Stimulated activated naive CD4-positive, alpha-beta T cell (primary cell): ENCODE measurements around the gene CELF2.

ENCODE experiments used
- DNase-seq, 6 experiments: peaks; one replicate each; lab custom pipeline; 2025; lab: John Stamatoyannopoulos, UW

Gene CELF2

GRCh38 chr10:11245981-11246590, 228.4 kb downstream of the CELF2 start:
- peak in 2 of 6 experiments; percentile 23 to 26 for DNase-seq

GRCh38 chr10:11246752-11247467, 229.2 kb downstream of the CELF2 start:
- no peak for DNase-seq

GRCh38 chr10:11249152-11249807, 231.6 kb downstream of the CELF2 start:
- DNase-seq, result no peak

- DNase-seq, result no peak
Measured at GRCh38 chr10:11249808-11250195, 232.1 kb downstream of the CELF2 start.

GRCh38 chr10:11250304-11250703, 232.6 kb downstream of the CELF2 start:
- DNase-seq, result no peak

GRCh38 chr10:11252887-11253286, 235.2 kb downstream of the CELF2 start:
- DNase-seq, result no peak

GRCh38 chr10:11253385-11254002, 235.8 kb downstream of the CELF2 start:
- no peak for DNase-seq

- DNase-seq, result no peak
Measured at GRCh38 chr10:11255156-11255555, 237.5 kb downstream of the CELF2 start.

- DNase-seq, result no peak
Measured at GRCh38 chr10:11255796-11256444, 238.2 kb downstream of the CELF2 start.

GRCh38 chr10:11256896-11257295, 239.2 kb downstream of the CELF2 start:
- DNase-seq, result peak in 2 of 6 experiments; percentile 12 to 22

GRCh38 chr10:11257440-11258090, 239.9 kb downstream of the CELF2 start:
- DNase-seq, result no peak

- DNase-seq, result no peak
Measured at GRCh38 chr10:11260170-11260569, 242.5 kb downstream of the CELF2 start.

GRCh38 chr10:11261143-11261542, 243.5 kb downstream of the CELF2 start:
- no peak for DNase-seq

- DNase-seq, result no peak
Measured at GRCh38 chr10:11261687-11262493, 244.2 kb downstream of the CELF2 start.

- DNase-seq, result no peak
Measured at GRCh38 chr10:11262494-11263345, 245.0 kb downstream of the CELF2 start.

- no peak for DNase-seq
Measured at GRCh38 chr10:11263767-11264166, 246.1 kb downstream of the CELF2 start.

GRCh38 chr10:11264296-11265048, 246.8 kb downstream of the CELF2 start:
- no peak for DNase-seq

- DNase-seq, result no peak
Measured at GRCh38 chr10:11265484-11265883, 247.8 kb downstream of the CELF2 start.

GRCh38 chr10:11266426-11266825, 248.8 kb downstream of the CELF2 start:
- DNase-seq, result no peak
